Vagina (tissue), 2 donors: ENCODE data around the gene IFNL4. TPM values are rescaled to one million over a fixed set of nuclear protein-coding genes. Genes with fewer than 3 reads are reported as not detected.

ENCODE experiments used
- DNase-seq, 2 donors: peaks; one replicate each; pipeline ENCODE4 v3.0.0-alpha.2; 2017; ENCODE audit errors: extremely low spot score in 2 of 2
- H3K27ac ChIP-seq: fragments of 200-600 bp; sonication (generic); one replicate; pipeline ENCODE4 v1.5.1; 2019
- H3K27me3 ChIP-seq: fragments of 200-600 bp; sonication (generic); one replicate; pipeline ENCODE4 v1.5.1; 2019
- H3K36me3 ChIP-seq, 2 donors: fragments of 200-600 bp; sonication (generic); one replicate each; pipeline ENCODE4 v1.5.1; 2017 to 2019
- H3K4me1 ChIP-seq: fragments of 200-600 bp; sonication (generic); one replicate; pipeline ENCODE4 v1.5.1; 2019
- H3K4me3 ChIP-seq, 2 donors: fragments of 200-600 bp; sonication (generic); 1 replicate in 1 of 2; 2 replicates in 1 of 2; pipeline ENCODE4 v1.5.1; 2016 to 2019
- H3K9me3 ChIP-seq: fragments of 200-600 bp; sonication (generic); one replicate; pipeline ENCODE4 v1.5.1; 2019
- POLR2A ChIP-seq, 2 donors: fragments of 450-650 bp; IDR thresholded peaks; one replicate each; pipeline ENCODE4 v1.6.1; 2017; ENCODE audit warnings: antibody characterized with exemption in 2 of 2, mild to moderate bottlenecking in 2 of 2, moderate library complexity in 2 of 2
- POLR2AphosphoS5 ChIP-seq, 2 donors: sonication (generic); formaldehyde crosslinking; IDR thresholded peaks; one replicate each; pipeline ENCODE4 v1.9.0; 2017; ENCODE audit warnings: antibody characterized with exemption in 2 of 2, mild to moderate bottlenecking in 2 of 2, low read depth in 1 of 2; ENCODE audit not compliant: insufficient read depth in 1 of 2
- intact Hi-C: fragments of 100-400 bp; cut with DNase I; formaldehyde crosslinking; loops from one replicate; pipeline ENCODE4 v1.15.1; 2023
- total RNA-seq: library from RNA; depleted of rRNA; stranded (reverse); fragments of >200 nt; gene quantifications from one replicate; pipeline ENCODE4 v1.2.3, GENCODE V29; 2016
- TF ChIP-seq, protein P1 (sequence below), 3 experiments: fragments of 450-650 bp in 2 of 3; fragments of 200-600 bp in 1 of 3; sonication (generic) in 1 of 3; IDR thresholded peaks; one replicate each; pipeline ENCODE4 v1.5.1; 2017 to 2019; ENCODE audit warnings: antibody characterized with exemption in 3 of 3, mild to moderate bottlenecking in 2 of 3, moderate library complexity in 2 of 3

IFNL4 gene
- total RNA-seq, 1 donor from 2014 or later: not detected

DNA sequence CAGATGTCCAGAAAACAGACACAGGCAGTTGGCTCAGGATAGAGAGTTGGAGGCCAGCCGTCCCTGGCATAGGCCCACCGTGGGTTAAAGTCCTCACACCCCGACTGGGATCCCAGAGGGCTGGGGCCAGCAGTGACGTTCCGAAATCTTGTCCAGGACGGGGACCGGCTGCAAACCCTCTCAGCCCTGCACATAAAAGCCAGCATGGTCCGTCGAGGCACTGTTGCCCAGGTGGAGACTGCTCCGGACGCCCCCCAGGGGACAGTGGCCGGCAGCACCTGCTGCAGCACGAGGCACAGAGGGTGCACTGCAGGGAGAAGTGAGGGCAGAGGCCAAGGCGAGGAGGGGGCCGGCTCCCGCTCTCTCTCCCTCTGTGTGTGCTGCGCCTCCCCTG, 15.3 kb upstream of the IFNL4 start:
- TF ChIP-seq, protein P1, sequence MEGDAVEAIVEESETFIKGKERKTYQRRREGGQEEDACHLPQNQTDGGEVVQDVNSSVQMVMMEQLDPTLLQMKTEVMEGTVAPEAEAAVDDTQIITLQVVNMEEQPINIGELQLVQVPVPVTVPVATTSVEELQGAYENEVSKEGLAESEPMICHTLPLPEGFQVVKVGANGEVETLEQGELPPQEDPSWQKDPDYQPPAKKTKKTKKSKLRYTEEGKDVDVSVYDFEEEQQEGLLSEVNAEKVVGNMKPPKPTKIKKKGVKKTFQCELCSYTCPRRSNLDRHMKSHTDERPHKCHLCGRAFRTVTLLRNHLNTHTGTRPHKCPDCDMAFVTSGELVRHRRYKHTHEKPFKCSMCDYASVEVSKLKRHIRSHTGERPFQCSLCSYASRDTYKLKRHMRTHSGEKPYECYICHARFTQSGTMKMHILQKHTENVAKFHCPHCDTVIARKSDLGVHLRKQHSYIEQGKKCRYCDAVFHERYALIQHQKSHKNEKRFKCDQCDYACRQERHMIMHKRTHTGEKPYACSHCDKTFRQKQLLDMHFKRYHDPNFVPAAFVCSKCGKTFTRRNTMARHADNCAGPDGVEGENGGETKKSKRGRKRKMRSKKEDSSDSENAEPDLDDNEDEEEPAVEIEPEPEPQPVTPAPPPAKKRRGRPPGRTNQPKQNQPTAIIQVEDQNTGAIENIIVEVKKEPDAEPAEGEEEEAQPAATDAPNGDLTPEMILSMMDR (IDR thresholded peaks at IDR 0.05): no peak
- no peak for TF ChIP-seq POLR2AphosphoS5 (IDR thresholded peaks at IDR 0.05; ENCODE audit: insufficient read depth in 1 of 2, low read depth in 1 of 2)
- TF ChIP-seq POLR2A (IDR thresholded peaks at IDR 0.05): no peak
- DNase-seq: no peak
- H3K36me3 ChIP-seq: no peaks in the 10 kb centered on the region
- no peak overlapping the region for H3K4me3 ChIP-seq
- peaks cover 15% of the 10 kb centered on the region for H3K4me1 ChIP-seq
- intact Hi-C loops: no loop called here
- no peaks in the 10 kb centered on the region for H3K9me3 ChIP-seq
- no peak overlapping the region for H3K27ac ChIP-seq
- peaks cover 10% of the 10 kb centered on the region for H3K27me3 ChIP-seq

DNA sequence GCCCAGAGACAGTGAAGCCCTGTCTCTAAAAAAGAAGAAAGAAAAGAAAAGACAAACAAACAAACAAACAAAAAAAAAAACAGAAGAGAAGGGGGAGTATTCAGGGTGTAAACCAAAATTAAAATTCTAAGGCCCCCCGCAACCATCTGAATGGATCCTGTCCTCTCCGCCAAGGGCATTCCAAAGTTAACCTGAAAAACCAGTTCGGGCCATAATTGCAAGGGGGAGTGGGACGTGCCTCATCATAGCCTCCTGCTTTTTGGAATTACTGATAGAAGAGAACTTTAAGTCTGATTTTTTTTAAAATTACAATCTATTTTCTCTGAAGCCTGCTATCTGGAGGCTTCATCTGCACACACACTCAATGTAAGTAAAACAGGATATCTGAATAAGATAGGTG, 13.8 kb upstream of the IFNL4 start:
- DNase-seq: no peak
- Histone ChIP-seq H3K9me3 (no peaks in the 10 kb centered on the region), H3K4me3 (no peak overlapping the region), H3K36me3 (no peaks in the 10 kb centered on the region), H3K27ac (no peak overlapping the region), H3K27me3 (peaks cover 10% of the 10 kb centered on the region), H3K4me1 (peaks cover 15% of the 10 kb centered on the region)
- TF ChIP-seq, protein P1 (IDR thresholded peaks at IDR 0.05): no peak
- no peak for TF ChIP-seq POLR2AphosphoS5 (IDR thresholded peaks at IDR 0.05; ENCODE audit: insufficient read depth in 1 of 2, low read depth in 1 of 2)
- no peak for TF ChIP-seq POLR2A (IDR thresholded peaks at IDR 0.05)
- intact Hi-C loops: no loop called here

DNA sequence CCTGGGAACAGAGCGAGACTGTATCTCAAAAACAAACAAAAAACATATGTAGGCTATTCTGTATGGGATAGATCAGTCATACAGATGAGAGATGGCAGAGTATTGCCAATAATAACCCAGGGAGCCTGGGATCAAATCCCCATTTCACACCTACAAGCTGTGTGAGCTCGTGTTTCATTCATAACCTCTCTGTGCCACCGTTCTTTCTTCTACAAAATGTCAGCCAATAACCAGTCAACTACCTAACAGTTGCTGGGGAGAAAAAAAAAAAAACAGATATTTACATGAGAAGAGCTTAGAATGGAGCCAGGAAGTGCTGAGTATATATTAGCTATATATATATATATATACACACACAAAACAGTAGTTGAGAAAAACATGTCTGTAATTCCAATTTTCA, 13.0 kb upstream of the IFNL4 start:
- Histone ChIP-seq H3K27me3 (peaks cover 10% of the 10 kb centered on the region), H3K4me1 (peaks cover 15% of the 10 kb centered on the region), H3K36me3 (no peaks in the 10 kb centered on the region), H3K27ac (no peak overlapping the region), H3K9me3 (no peaks in the 10 kb centered on the region), H3K4me3 (no peak overlapping the region)
- TF ChIP-seq POLR2A (IDR thresholded peaks at IDR 0.05): no peak
- intact Hi-C loops: no loop called here
- no peak for DNase-seq

DNA sequence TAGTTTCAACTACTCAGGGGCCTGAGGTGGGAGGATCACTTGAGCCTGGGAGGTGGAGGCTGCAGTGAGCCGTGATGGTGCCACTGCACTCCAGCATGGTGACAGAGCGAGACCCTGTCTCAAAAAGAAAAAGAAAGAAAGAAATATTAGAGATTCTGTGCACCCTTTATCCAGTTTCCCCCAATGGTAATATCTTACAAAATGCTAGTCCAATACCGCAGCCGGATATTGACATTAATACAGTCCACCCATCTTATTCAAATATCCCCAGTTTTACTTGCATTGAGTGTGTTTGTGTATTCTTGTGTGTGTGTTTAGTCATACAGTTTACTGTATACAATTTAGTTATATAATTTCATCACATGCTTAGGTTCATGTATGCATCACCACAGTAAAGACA, 8.6 kb upstream of the IFNL4 start:
- Histone ChIP-seq H3K4me1 (no peaks in the 10 kb centered on the region), H3K27ac (no peak overlapping the region), H3K27me3 (no peaks in the 10 kb centered on the region), H3K36me3 (no peaks in the 10 kb centered on the region), H3K4me3 (no peak overlapping the region), H3K9me3 (no peaks in the 10 kb centered on the region)
- intact Hi-C loops: no loop called here
- DNase-seq: no peak
- TF ChIP-seq POLR2A (IDR thresholded peaks at IDR 0.05): no peak
- no peak for TF ChIP-seq POLR2AphosphoS5 (IDR thresholded peaks at IDR 0.05; ENCODE audit: insufficient read depth in 1 of 2, low read depth in 1 of 2)
- TF ChIP-seq, protein P1 (IDR thresholded peaks at IDR 0.05): no peak

DNA sequence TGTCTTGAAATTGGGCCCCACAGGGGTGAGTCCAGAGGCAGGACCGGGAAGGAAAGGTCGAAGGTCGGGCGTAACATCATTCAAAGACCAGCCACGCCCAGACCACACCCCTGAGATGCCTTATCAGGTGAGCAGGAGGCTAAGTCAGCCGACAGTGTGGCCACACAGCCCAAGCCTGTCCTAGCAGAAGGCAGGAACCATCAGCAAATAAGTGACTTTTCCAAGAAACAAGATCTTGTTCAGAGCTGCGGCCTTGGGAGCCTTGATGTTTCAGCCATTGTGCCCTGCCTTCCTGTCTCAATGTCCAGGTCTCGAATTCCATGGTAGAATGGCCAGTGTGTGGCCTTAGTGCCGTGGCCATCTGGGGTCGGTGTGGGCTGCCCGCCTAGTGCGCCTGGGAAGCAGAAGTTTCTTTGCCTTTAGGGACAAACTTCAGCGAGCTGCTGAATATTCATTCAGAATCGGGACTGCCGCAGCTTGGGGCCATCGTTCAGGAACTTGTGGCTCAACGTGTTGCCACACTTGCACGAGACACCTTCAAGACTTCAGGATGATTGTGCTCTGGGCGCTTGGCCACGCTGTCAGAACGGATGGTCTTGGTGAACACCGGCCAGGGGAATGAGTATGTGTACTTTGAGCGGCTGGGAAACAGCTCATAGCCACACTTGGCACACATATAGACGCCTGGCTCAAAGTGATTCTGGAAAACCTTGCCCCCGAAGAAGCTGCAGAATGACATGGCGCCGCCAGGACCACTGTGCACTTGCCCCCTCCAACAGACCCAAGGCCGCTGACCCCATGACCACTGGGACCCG, 6.1 kb upstream of the IFNL4 start:
- no peak for DNase-seq
- Histone ChIP-seq H3K27ac (no peak overlapping the region), H3K27me3 (no peaks in the 10 kb centered on the region), H3K9me3 (no peaks in the 10 kb centered on the region), H3K36me3 (no peaks in the 10 kb centered on the region), H3K4me3 (no peak overlapping the region), H3K4me1 (no peaks in the 10 kb centered on the region)
- TF ChIP-seq POLR2AphosphoS5 (IDR thresholded peaks at IDR 0.05; ENCODE audit: insufficient read depth in 1 of 2, low read depth in 1 of 2) (no peak), POLR2A (IDR thresholded peaks at IDR 0.05) (no peak)
- TF ChIP-seq, protein P1 (IDR thresholded peaks at IDR 0.05): no peak
- intact Hi-C loops: no loop called here
